ENCODE measurements around the gene ADGRV1. TPM values are rescaled to one million over a fixed set of nuclear protein-coding genes. Genes with fewer than 3 reads are reported as not detected.
"Not testable (repeated sequence)": the region's sequence is repeated elsewhere in the genome, so short reads cannot be mapped to it uniquely, and the experiment has no call there.

Gene ADGRV1
- total and polyA plus RNA-seq, 8 donors = 0.75 to 10.3 (median 4.0) TPM

DNA sequence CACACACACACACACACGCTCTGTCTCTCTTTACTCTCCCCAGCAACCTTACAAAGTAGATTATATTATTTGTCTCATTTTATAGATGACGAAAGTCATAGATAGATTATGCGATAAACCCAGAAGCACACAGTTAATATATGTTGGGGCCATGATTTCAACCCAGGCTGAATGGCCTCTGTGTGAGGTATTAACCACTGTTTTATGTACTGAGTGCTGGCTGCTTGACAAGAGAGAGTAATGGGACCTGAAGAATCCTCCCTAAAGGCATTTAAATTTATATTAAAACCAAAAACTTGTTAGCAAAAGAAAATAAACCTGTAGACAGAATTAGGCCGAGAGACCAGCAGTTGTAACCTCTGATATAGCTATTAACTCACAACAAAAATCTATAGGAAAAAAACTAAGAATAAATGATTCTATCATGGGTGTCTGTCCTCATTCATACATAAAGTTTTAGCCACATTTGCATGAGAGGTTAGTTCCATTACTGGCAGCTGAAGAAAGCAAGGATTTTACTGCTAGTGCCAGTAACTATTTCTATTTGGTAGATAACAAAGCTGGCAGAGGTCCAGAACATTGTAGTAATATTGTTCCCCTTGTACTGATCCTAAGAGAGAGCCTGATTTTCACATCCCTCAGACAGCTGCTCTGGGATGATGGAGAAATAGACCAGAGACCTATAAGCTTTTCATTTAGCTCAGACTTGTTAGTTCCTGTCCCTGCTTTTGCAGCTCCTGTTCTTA is 250.9 kb downstream of the ADGRV1 start:
- no peak overlapping the region for H3K27ac ChIP-seq
- peak in 1 of 2 donors; percentile 10 for DNase-seq
- H3K4me3 ChIP-seq = no peak overlapping the region
- H3K36me3 ChIP-seq = no peaks in the 10 kb centered on the region
- intact Hi-C loops (cut with DNase I; ENCODE audit: low total_unique reads) = no loop called here
- H3K27me3 ChIP-seq = no peaks in the 10 kb centered on the region
- no peaks in the 10 kb centered on the region for H3K9me3 ChIP-seq
- H3K4me1 ChIP-seq = peaks cover 0 to 12% (median 4%) of the 10 kb centered on the region in 4 donors
- TF ChIP-seq, protein P1, sequence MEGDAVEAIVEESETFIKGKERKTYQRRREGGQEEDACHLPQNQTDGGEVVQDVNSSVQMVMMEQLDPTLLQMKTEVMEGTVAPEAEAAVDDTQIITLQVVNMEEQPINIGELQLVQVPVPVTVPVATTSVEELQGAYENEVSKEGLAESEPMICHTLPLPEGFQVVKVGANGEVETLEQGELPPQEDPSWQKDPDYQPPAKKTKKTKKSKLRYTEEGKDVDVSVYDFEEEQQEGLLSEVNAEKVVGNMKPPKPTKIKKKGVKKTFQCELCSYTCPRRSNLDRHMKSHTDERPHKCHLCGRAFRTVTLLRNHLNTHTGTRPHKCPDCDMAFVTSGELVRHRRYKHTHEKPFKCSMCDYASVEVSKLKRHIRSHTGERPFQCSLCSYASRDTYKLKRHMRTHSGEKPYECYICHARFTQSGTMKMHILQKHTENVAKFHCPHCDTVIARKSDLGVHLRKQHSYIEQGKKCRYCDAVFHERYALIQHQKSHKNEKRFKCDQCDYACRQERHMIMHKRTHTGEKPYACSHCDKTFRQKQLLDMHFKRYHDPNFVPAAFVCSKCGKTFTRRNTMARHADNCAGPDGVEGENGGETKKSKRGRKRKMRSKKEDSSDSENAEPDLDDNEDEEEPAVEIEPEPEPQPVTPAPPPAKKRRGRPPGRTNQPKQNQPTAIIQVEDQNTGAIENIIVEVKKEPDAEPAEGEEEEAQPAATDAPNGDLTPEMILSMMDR (IDR thresholded peaks at IDR 0.05) = no peak
- TF ChIP-seq POLR2A (IDR thresholded peaks at IDR 0.05) (no peak), POLR2AphosphoS5 (IDR thresholded peaks at IDR 0.05) (no peak), EP300 (IDR thresholded peaks at IDR 0.05) (no peak)
- WGBS, 5 donors = 78 to 85% (median 82%) methylated on average over 4 of the region's 4 CpGs

DNA sequence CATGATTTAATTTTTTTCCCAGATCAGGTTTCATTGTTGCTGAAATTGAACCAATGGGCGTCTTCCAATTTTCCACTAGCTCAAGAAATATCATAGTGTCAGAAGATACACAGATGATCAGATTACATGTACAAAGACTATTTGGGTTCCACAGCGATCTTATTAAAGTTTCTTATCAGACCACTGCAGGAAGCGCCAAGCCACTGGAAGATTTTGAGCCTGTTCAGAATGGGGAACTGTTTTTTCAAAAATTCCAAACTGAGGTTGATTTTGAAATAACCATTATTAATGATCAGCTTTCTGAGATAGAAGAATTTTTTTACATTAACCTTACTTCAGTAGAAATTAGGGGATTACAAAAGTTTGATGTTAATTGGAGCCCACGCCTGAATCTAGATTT is 251.6 kb downstream of the ADGRV1 start:
- intact Hi-C loops (cut with DNase I; ENCODE audit: low total_unique reads) = no loop called here
- TF ChIP-seq, protein P1 (IDR thresholded peaks at IDR 0.05) = no peak
- TF ChIP-seq EP300 (IDR thresholded peaks at IDR 0.05) (no peak), POLR2AphosphoS5 (IDR thresholded peaks at IDR 0.05) (no peak), POLR2A (IDR thresholded peaks at IDR 0.05) (no peak)
- WGBS, 5 donors = 69 to 75% (median 71%) methylated on average over 4 of the region's 4 CpGs

DNA sequence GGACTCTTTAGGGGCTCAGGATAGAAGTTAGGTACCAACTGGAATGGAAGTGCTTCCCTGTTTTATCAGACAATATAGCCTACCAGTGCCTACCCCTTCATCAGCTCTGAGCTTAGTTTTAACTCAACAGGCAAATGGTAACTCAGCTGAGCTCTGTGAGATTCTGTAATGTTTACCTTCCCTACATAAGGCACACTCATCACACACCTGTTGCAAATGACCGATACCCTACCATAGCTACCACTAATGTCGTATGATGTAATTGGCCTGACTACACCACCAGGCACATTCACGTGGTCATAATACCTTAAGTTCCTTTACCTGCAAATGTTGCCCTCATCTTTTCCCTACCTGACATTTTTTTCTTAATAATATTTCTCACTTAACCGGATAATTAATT is 254.8 kb downstream of the ADGRV1 start:
- H3K36me3 ChIP-seq = no peaks in the 10 kb centered on the region
- intact Hi-C loops (cut with DNase I; ENCODE audit: low total_unique reads) = no loop called here
- DNase-seq = peak in 1 of 2 donors; percentile 13
- 87 to 95% (median 92%) methylated on average over 4 of the region's 4 CpGs for WGBS, 5 donors
- H3K27ac ChIP-seq = no peak overlapping the region
- H3K9me3 ChIP-seq = no peaks in the 10 kb centered on the region
- H3K27me3 ChIP-seq = no peaks in the 10 kb centered on the region
- TF ChIP-seq POLR2A (IDR thresholded peaks at IDR 0.05) = no peak
- TF ChIP-seq, protein P1 (IDR thresholded peaks at IDR 0.05) = no peak
- no peak for TF ChIP-seq EP300 (IDR thresholded peaks at IDR 0.05)
- no peak for TF ChIP-seq POLR2AphosphoS5 (IDR thresholded peaks at IDR 0.05)
- no peaks in the 10 kb centered on the region for H3K4me1 ChIP-seq
- H3K4me3 ChIP-seq = no peak overlapping the region

More for the DNA sequence above, 251.6 kb downstream of the ADGRV1 start:
- H3K9me3 ChIP-seq = no peaks in the 10 kb centered on the region
- H3K4me3 ChIP-seq = no peak overlapping the region
- DNase-seq = no peak
- H3K36me3 ChIP-seq = no peaks in the 10 kb centered on the region
- H3K4me1 ChIP-seq = peaks cover 0 to 12% (median 4%) of the 10 kb centered on the region in 4 donors
- no peak overlapping the region for H3K27ac ChIP-seq
- H3K27me3 ChIP-seq = no peaks in the 10 kb centered on the region

DNA sequence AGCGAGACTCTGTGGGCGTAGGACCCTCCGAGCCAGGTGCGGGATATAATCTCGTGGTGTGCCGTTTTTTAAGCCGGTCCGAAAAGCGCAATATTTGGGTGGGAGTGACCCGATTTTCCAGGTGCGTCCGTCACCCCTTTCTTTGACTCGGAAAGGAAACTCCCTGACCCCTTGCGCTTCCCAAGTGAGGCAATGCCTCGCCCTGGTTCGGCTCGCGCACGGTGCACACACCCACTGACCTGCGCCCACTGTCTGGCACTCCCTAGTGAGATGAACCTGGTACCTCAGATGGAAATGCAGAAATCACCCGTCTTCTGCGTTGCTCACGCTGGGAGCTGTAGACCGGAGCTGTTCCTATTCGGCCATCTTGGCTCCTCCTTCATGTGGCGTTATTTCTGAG is 263.5 kb downstream of the ADGRV1 start:
- DNase-seq; H3K36me3 ChIP-seq; H3K27me3 ChIP-seq; H3K9me3 ChIP-seq; H3K4me3 ChIP-seq; H3K27ac ChIP-seq; H3K4me1 ChIP-seq; intact Hi-C loops (cut with DNase I; ENCODE audit: low total_unique reads): not testable (repeated sequence)
- 90 to 94% (median 91%) methylated on average over 22 to 26 of the region's 26 CpGs for WGBS, 5 donors

DNA sequence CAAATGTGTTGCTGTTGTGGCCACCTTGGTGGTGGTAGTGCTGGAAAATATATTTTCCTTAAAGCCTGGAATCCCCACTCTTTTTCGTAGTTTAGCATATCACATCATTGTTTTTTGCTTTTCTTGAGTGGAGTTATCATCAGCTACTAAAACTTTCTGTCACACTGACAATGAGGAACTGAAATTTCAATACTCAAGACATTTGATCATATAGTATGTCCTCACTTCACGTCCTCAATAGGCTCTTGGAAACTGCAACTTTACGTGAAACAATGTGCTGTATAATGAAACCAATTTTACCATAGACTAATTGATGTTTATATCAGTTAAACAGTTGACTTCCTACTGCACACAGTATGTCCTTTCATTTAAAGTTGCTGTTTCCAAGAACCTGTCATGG is 265.8 kb downstream of the ADGRV1 start:
- TF ChIP-seq POLR2A (IDR thresholded peaks at IDR 0.05) (no peak), EP300 (IDR thresholded peaks at IDR 0.05) (no peak), POLR2AphosphoS5 (IDR thresholded peaks at IDR 0.05) (no peak)
- TF ChIP-seq, protein P1 (IDR thresholded peaks at IDR 0.05) = no peak
- H3K27me3 ChIP-seq = no peaks in the 10 kb centered on the region
- no peak overlapping the region for H3K4me3 ChIP-seq
- no peaks in the 10 kb centered on the region for H3K9me3 ChIP-seq
- no peaks in the 10 kb centered on the region for H3K4me1 ChIP-seq
- H3K36me3 ChIP-seq = no peaks in the 10 kb centered on the region
- H3K27ac ChIP-seq = no peak overlapping the region
- 82 to 95% (median 90%) methylated on average over 3 of the region's 3 CpGs for WGBS, 5 donors
- no peak for DNase-seq
- intact Hi-C loops (cut with DNase I; ENCODE audit: low total_unique reads) = no loop called here

Data from stomach (tissue), 9 donors.